Stomach (tissue), 9 donors: ENCODE results near the gene HOXC12. TPM values are rescaled to one million over a fixed set of nuclear protein-coding genes. Genes with fewer than 3 reads are reported as not detected.

Source experiments
- DNase-seq, 2 donors: peaks; one replicate each; pipeline versions ENCODE4 v3.0.0 to v3.0.0-alpha.2; 2013 to 2019
- H3K27ac ChIP-seq, 5 donors: fragments of 200-600 bp in 4 of 5; sonication (generic) in 4 of 5; one replicate each; pipeline ENCODE4 v1.5.1; 2013 to 2019; ENCODE audit warnings: mild to moderate bottlenecking in 1 of 5, moderate library complexity in 1 of 5
- H3K27me3 ChIP-seq, 3 donors: fragments of 200-600 bp; sonication (generic); one replicate each; pipeline ENCODE4 v1.5.1; 2017 to 2019; ENCODE audit warnings: mixed run types in 1 of 3
- H3K36me3 ChIP-seq, 4 donors: fragments of 200-600 bp; sonication (generic); 1 replicate in 3 of 4; 2 replicates in 1 of 4; pipeline ENCODE4 v1.5.1; 2016 to 2019
- H3K4me1 ChIP-seq, 4 donors: fragments of 200-600 bp; sonication (generic); one replicate each; pipeline ENCODE4 v1.5.1; 2016 to 2019
- H3K4me3 ChIP-seq, 4 donors: fragments of 200-600 bp; sonication (generic) in 3 of 4; one replicate each; pipeline ENCODE4 v1.5.1; 2016 to 2019; ENCODE audit warnings: mild to moderate bottlenecking in 1 of 4
- H3K9me3 ChIP-seq, 4 donors: fragments of 200-600 bp; sonication (generic); one replicate each; pipeline ENCODE4 v1.5.1; 2016 to 2019
- CTCF ChIP-seq, 7 experiments: fragments of 450-650 bp in 4 of 7; fragments of 200-600 bp in 3 of 7; sonication (generic) in 3 of 7; IDR thresholded peaks; one replicate each; pipeline ENCODE4 v1.5.1; 2016 to 2019; ENCODE audit warnings: antibody characterized with exemption in 7 of 7, control low read depth in 2 of 7, mild to moderate bottlenecking in 1 of 7
- EP300 ChIP-seq: sonication (generic); formaldehyde crosslinking; IDR thresholded peaks from one replicate; pipeline ENCODE4 v1.6.1; 2017; ENCODE audit warnings: antibody characterized with exemption
- POLR2A ChIP-seq, 4 donors: fragments of 450-650 bp; IDR thresholded peaks; one replicate each; pipeline ENCODE4 v1.6.1; 2016; ENCODE audit warnings: antibody characterized with exemption in 4 of 4, control low read depth in 2 of 4, mild to moderate bottlenecking in 1 of 4, moderate library complexity in 1 of 4
- POLR2AphosphoS5 ChIP-seq, 3 donors: sonication (generic); formaldehyde crosslinking; IDR thresholded peaks; one replicate each; pipeline ENCODE4 v1.6.1; 2016; ENCODE audit warnings: antibody characterized with exemption in 3 of 3
- WGBS, 5 donors: extraction: QIAGEN DNeasy Blood & Tissue Kit in 3 of 5; methylation state at CpG; one replicate each; pipeline versions ENCODE4 v1.1.5 to v1.1.7; 2013 to 2018; 5-methylcytosine and 5-hydroxymethylcytosine counted together
- intact Hi-C: fragments of 100-400 bp; cut with DNase I; formaldehyde crosslinking; loops from one replicate; pipeline ENCODE4 v1.15.1; 2023; ENCODE audit warnings: low total_unique reads
- polyA plus RNA-seq, 3 donors: library from polyadenylated mRNA; stranded (reverse); fragments of 200-250 nt; gene quantifications; one replicate each; pipeline ENCODE4 v1.2.3, GENCODE V29; 2013
- total RNA-seq, 5 donors: library from RNA; depleted of rRNA; stranded (reverse); fragments of >200 nt; gene quantifications; one replicate each; pipeline versions ENCODE4 v1.1.0 to v1.2.3, GENCODE V29; 2014 to 2016
- donor health status: healthy with polysubstance abuse.
- donor health status: Bipolar disorder and iron deficiency.
- donor health status: healthy.

Gene HOXC12
- total and polyA plus RNA-seq, 8 donors = not detected

GRCh38 chr12:53986686-53987483, 32.2 kb downstream of the HOXC12 start:
- no peak for DNase-seq
- Histone ChIP-seq H3K27me3 (peaks cover 91 to 100% (median 100%) of the 10 kb centered on the region in 3 donors), H3K36me3 (no peaks in the 10 kb centered on the region), H3K4me1 (peaks cover 15 to 42% (median 33%) of the 10 kb centered on the region in 4 donors), H3K9me3 (peaks cover 0 to 15% (median 1%) of the 10 kb centered on the region in 4 donors), H3K27ac (no peak overlapping the region), H3K4me3 (no peak overlapping the region)
- 19 to 25% (median 22%) methylated on average over 11 to 21 of the region's 21 CpGs for WGBS, 5 donors
- TF ChIP-seq POLR2AphosphoS5 (IDR thresholded peaks at IDR 0.05) (no peak), CTCF (IDR thresholded peaks at IDR 0.05) (no peak), POLR2A (IDR thresholded peaks at IDR 0.05) (no peak), EP300 (no peak)
- intact Hi-C loops = no loop called here

GRCh38 chr12:53987787-53988230, 33.1 kb downstream of the HOXC12 start:
- no peaks in the 10 kb centered on the region for H3K36me3 ChIP-seq
- intact Hi-C loops = no loop called here
- H3K4me3 ChIP-seq = no peak overlapping the region
- peaks cover 89 to 100% (median 100%) of the 10 kb centered on the region in 3 donors for H3K27me3 ChIP-seq
- TF ChIP-seq POLR2AphosphoS5 (IDR thresholded peaks at IDR 0.05) = no peak
- no peak for TF ChIP-seq POLR2A (IDR thresholded peaks at IDR 0.05)
- TF ChIP-seq EP300 = no peak
- no peak for TF ChIP-seq CTCF (IDR thresholded peaks at IDR 0.05)
- peaks cover 0 to 11% (median 0%) of the 10 kb centered on the region in 4 donors for H3K9me3 ChIP-seq
- WGBS, 5 donors = 7 to 23% (median 10%) methylated on average over 4 of the region's 4 CpGs
- H3K4me1 ChIP-seq = peaks cover 15 to 42% (median 33%) of the 10 kb centered on the region in 4 donors
- H3K27ac ChIP-seq = no peak overlapping the region
- DNase-seq = no peak

GRCh38 chr12:53988541-53989226, 34.0 kb downstream of the HOXC12 start:
- TF ChIP-seq EP300 (no peak), POLR2AphosphoS5 (IDR thresholded peaks at IDR 0.05) (no peak), CTCF (IDR thresholded peaks at IDR 0.05) (no peak), POLR2A (IDR thresholded peaks at IDR 0.05) (no peak)
- H3K36me3 ChIP-seq = no peaks in the 10 kb centered on the region
- no peak overlapping the region for H3K4me3 ChIP-seq

DNA sequence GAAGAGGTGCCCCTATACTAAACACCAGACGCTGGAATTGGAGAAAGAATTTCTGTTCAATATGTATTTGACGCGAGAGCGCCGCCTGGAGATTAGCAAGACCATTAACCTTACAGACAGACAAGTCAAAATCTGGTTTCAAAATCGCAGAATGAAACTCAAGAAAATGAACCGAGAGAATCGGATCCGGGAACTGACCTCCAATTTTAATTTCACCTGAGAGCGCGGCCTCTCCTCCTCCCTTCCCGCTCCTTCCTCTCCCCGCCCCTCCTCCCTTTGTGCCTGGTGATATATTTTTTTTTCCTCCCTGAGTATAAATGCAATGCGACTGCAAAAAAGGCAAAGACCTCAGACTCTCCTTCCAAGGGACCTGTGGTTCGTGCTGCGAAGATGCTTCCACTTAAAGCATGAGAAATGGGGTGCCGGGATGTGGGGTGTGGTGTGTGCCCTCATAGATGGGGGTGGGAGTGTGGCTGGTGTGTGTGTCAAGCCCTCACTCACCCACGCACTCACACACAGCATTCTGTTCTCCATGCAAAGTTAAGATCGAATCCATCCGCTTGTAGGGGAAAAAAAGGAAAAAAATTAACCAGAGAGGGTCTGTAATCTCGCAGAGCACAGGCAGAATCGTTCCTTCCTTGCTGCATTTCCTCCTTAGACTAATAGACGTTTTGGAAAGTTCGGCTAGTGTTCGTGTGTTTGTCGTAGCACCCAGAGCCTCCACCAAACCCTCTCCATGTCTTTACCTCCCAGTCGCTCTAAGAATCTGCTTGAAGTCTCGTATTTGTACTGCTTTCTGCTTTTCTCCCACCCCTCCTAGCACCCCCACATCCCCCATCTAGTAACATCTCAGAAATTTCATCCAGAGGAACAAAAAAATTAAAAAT, 34.8 kb downstream of the HOXC12 start:
- intact Hi-C loops = no loop called here
- DNase-seq = peak in 1 of 2 donors; percentile 70
- no peak for TF ChIP-seq POLR2A (IDR thresholded peaks at IDR 0.05)
- TF ChIP-seq POLR2AphosphoS5 (IDR thresholded peaks at IDR 0.05) = no peak
- no peak for TF ChIP-seq CTCF (IDR thresholded peaks at IDR 0.05)
- TF ChIP-seq EP300 = no peak
- peaks cover 20 to 40% (median 35%) of the 10 kb centered on the region in 4 donors for H3K4me1 ChIP-seq
- H3K4me3 ChIP-seq = no peak overlapping the region
- H3K9me3 ChIP-seq = peaks cover 0 to 11% (median 0%) of the 10 kb centered on the region in 4 donors
- 3 to 8% (median 6%) methylated on average over 28 of the region's 28 CpGs for WGBS, 5 donors
- no peaks in the 10 kb centered on the region for H3K36me3 ChIP-seq
- no peak overlapping the region for H3K27ac ChIP-seq
- H3K27me3 ChIP-seq = peaks cover 87 to 100% (median 100%) of the 10 kb centered on the region in 3 donors

More at GRCh38 chr12:53988541-53989226, 34.0 kb downstream of the HOXC12 start:
- WGBS, 5 donors = 3 to 13% (median 5%) methylated on average over 5 of the region's 5 CpGs
- Histone ChIP-seq H3K9me3 (peaks cover 0 to 11% (median 0%) of the 10 kb centered on the region in 4 donors), H3K27ac (no peak overlapping the region), H3K4me1 (peaks cover 15 to 38% (median 33%) of the 10 kb centered on the region in 4 donors), H3K27me3 (peaks cover 87 to 100% (median 100%) of the 10 kb centered on the region in 3 donors)
- intact Hi-C loops = no loop called here
- no peak for DNase-seq
